ENCODE measurements around the gene COPG2. TPM values are rescaled to one million over a fixed set of nuclear protein-coding genes. Genes with fewer than 3 reads are reported as not detected.

Gene COPG2
- total RNA-seq, 2 experiments from 2014 or later: 29.9 to 32.2 TPM

GRCh38 chr7:130486954-130487436, 181.6 kb downstream of the COPG2 start:
- intact Hi-C loops (cut with micrococcal nuclease; ENCODE audit: unreplicated experiment): no loop called here
- H3K79me2 ChIP-seq (ENCODE audit: insufficient read depth, low read depth, low read length): no peaks in the 10 kb centered on the region
- H3K27ac ChIP-seq (ENCODE audit: low read depth, low read length, poor library complexity, severe bottlenecking): no peak overlapping the region
- H3K4me3 ChIP-seq (ENCODE audit: low read depth, low read length, poor library complexity, severe bottlenecking): peak overlapping the region; percentile 51
- no TSS peak for BruUV-seq (replicated peaks)
- CTCF ChIA-PET (ENCODE audit: unreplicated experiment): no interaction called here
- TF ChIP-seq CTCF (conservative IDR thresholded peaks at IDR 0.05; ENCODE audit: low read length): no peak
- TF ChIP-seq EZH2phosphoT487 (IDR thresholded peaks at IDR 0.05; ENCODE audit: borderline replicate concordance, low read depth, low read length): no peak
- H4K20me1 ChIP-seq (ENCODE audit: insufficient read depth, low read length): no peaks in the 10 kb centered on the region
- peak overlapping the region; percentile 58; the same call in 1 of the 2 replicates for H3K4me2 ChIP-seq (ENCODE audit: low read length)
- POLR2A ChIA-PET: interaction anchor here (0.5 to 1.8 kb wide), 4 partner anchors 29 to 1134 kb away, joined by 3 to 5 read pairs (median 4); no protein-coding TSS in a partner anchor
- H3K4me1 ChIP-seq (ENCODE audit: insufficient read depth, low read length, poor library complexity, severe bottlenecking): peaks cover 5% of the 10 kb centered on the region
- H2AFZ ChIP-seq (ENCODE audit: low read length): peak overlapping the region; percentile 72; the same call in 1 of the 2 replicates
- no peaks in the 10 kb centered on the region for H3K9me3 ChIP-seq (ENCODE audit: low read length)
- H3K9me2 ChIP-seq (ENCODE audit: insufficient read depth, low read length): no peaks in the 10 kb centered on the region
- DNase-seq (ENCODE audit: low spot score): no peak
- H3K36me3 ChIP-seq (ENCODE audit: insufficient read depth, low read length): no peaks in the 10 kb centered on the region

GRCh38 chr7:130486114-130486953, 182.2 kb downstream of the COPG2 start:
- no TSS peak for BruUV-seq (replicated peaks)
- H3K9me2 ChIP-seq (ENCODE audit: insufficient read depth, low read length): no peaks in the 10 kb centered on the region
- no peaks in the 10 kb centered on the region for H3K9me3 ChIP-seq (ENCODE audit: low read length)
- H4K20me1 ChIP-seq (ENCODE audit: insufficient read depth, low read length): no peaks in the 10 kb centered on the region
- intact Hi-C loops (cut with micrococcal nuclease; ENCODE audit: unreplicated experiment): no loop called here
- ChIA-PET CTCF (ENCODE audit: unreplicated experiment) (no interaction called here), POLR2A (interaction anchor here (0.5 to 1.1 kb wide), 2 partner anchors 78 to 1134 kb away, joined by 3 to 5 read pairs; no protein-coding TSS in a partner anchor)
- peak overlapping the region; percentile 51 for H3K4me3 ChIP-seq (ENCODE audit: low read depth, low read length, poor library complexity, severe bottlenecking)
- H3K4me2 ChIP-seq (ENCODE audit: low read length): peak overlapping the region; percentile 58; the same call in 1 of the 2 replicates
- peak; percentile 69 for DNase-seq (ENCODE audit: low spot score)
- H3K27ac ChIP-seq (ENCODE audit: low read depth, low read length, poor library complexity, severe bottlenecking): no peak overlapping the region
- no peaks in the 10 kb centered on the region for H3K36me3 ChIP-seq (ENCODE audit: insufficient read depth, low read length)
- H2AFZ ChIP-seq (ENCODE audit: low read length): peak overlapping the region; percentile 72
- no peak for TF ChIP-seq EZH2phosphoT487 (IDR thresholded peaks at IDR 0.05; ENCODE audit: borderline replicate concordance, low read depth, low read length)
- peak; percentile 78 for TF ChIP-seq CTCF (conservative IDR thresholded peaks at IDR 0.05; ENCODE audit: low read length)
- H3K4me1 ChIP-seq (ENCODE audit: insufficient read depth, low read length, poor library complexity, severe bottlenecking): peaks cover 5% of the 10 kb centered on the region
- no peaks in the 10 kb centered on the region for H3K79me2 ChIP-seq (ENCODE audit: insufficient read depth, low read depth, low read length)

- DNase-seq (ENCODE audit: low spot score): no peak
- BruUV-seq (replicated peaks): no TSS peak
- H3K4me3 ChIP-seq (ENCODE audit: low read depth, low read length, poor library complexity, severe bottlenecking): peak overlapping the region; percentile 51
- H3K9me2 ChIP-seq (ENCODE audit: insufficient read depth, low read length): no peaks in the 10 kb centered on the region
- peaks cover 5% of the 10 kb centered on the region for H3K4me1 ChIP-seq (ENCODE audit: insufficient read depth, low read length, poor library complexity, severe bottlenecking)
- peak overlapping the region; percentile 58; the same call in 1 of the 2 replicates for H3K4me2 ChIP-seq (ENCODE audit: low read length)
- H3K79me2 ChIP-seq (ENCODE audit: insufficient read depth, low read depth, low read length): no peaks in the 10 kb centered on the region
- ChIA-PET CTCF (ENCODE audit: unreplicated experiment) (no interaction called here), POLR2A (no interaction called here)
- H4K20me1 ChIP-seq (ENCODE audit: insufficient read depth, low read length): no peaks in the 10 kb centered on the region
- H3K27ac ChIP-seq (ENCODE audit: low read depth, low read length, poor library complexity, severe bottlenecking): no peak overlapping the region
- intact Hi-C loops (cut with micrococcal nuclease; ENCODE audit: unreplicated experiment): no loop called here
- peak overlapping the region; percentile 72; the same call in 1 of the 2 replicates for H2AFZ ChIP-seq (ENCODE audit: low read length)
- TF ChIP-seq EZH2phosphoT487 (IDR thresholded peaks at IDR 0.05; ENCODE audit: borderline replicate concordance, low read depth, low read length) (no peak), CTCF (conservative IDR thresholded peaks at IDR 0.05; ENCODE audit: low read length) (no peak)
- H3K36me3 ChIP-seq (ENCODE audit: insufficient read depth, low read length): no peaks in the 10 kb centered on the region
- H3K9me3 ChIP-seq (ENCODE audit: low read length): no peaks in the 10 kb centered on the region
These were observed 182.8 kb downstream of the COPG2 start for GRCh38 chr7:130485734-130486113.

All from OCI-LY7 (cell line).